Activated T-cell treated with anti-CD3 and anti-CD28 coated beads for 4 hours (primary cell): ENCODE results near the gene NGFR.
A peak's percentile ranks its signal among the peaks of the same experiment; 100 is the strongest.
"Not testable (repeated sequence)": the region's sequence is repeated elsewhere in the genome, so short reads cannot be mapped to it uniquely, and the experiment has no call there.

Experiments used
- DNase-seq: peaks from one replicate; pipeline ENCODE4 v3.0.0-alpha.2; 2020

Gene NGFR

DNA sequence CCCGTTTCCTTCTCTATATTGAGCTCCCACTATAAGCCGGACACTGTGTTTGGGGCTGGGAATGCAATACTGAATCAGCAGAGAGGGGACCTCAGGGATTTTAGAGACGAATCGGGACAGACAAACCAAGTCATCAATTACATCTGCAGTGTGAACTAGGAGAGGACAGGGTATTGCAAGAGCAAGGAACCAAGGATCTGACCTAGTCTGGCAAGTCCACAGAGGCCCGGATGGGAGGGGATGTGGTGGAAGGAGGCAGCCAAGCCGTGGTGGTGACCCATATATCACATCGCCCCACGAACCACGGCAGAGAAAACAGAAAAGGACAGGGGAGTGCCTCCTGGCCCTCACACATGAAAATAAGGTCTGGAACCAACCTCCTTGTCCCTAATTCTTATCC, 52.5 kb downstream of the NGFR start:
- DNase-seq, result no peak

GRCh38 chr17:49548051-49548505, 53.0 kb downstream of the NGFR start:
- no peak for DNase-seq

- no peak for DNase-seq
Observed at GRCh38 chr17:49548506-49549310, 53.6 kb downstream of the NGFR start.

DNA sequence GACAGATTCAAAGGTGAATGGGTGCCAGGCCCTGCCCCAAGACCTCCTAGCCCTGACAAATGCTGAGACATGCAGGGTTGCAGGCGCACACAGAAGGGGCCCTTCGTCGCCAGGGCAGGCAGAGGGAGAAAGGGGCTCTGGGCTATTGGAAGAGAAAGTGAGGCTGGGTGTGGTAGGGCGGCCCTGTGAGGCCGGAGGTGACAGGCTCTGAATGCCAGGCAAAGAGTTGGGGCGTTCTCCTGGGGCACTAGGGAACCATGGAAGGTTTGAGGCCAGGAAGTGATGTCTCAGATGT, 54.2 kb downstream of the NGFR start:
- DNase-seq, result no peak

- no peak for DNase-seq
Observed at GRCh38 chr17:49549691-49550678, 54.9 kb downstream of the NGFR start.

- not testable (repeated sequence) for DNase-seq
Observed at GRCh38 chr17:49550764-49551163, 55.7 kb downstream of the NGFR start.

DNA sequence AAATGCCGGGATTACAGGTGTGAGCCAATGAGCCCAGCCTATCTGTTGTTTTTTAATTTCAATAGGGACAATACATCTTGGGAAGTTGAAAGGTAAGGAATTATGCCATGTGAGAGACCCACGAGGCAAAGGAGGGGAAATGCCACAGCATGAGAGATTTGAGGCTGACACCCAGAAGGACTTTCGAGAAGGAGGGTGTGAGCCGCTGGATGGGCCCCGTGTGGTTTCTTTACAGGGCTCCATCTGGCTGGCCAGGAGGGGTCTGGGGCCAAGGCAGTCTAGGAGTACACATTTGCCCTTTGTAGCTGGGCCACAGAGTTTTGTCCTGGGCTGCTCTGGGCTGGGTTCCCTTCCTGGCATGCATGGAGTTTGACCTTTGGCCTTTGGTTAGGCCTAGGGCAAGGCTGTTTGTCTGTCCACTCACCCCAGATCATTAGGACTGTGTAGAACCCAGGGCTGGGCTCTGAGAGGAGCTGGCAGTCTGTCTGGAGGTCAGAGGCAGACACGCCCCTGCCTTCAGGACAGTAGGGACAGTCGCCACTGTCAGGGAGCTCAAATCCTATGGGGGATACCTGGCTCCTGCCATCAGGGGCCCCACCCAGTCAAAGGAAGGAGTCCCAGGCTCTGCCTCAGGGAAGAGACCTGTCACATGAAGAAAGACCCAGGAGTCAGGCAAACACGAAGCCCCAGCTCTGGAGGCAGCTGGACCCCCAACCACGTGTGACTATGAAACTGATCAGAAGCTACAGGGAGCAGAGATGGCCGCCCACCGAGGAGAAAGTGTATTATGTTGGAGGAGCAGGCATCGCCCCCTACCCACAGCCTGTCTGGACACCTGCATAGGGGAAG, 56.4 kb downstream of the NGFR start:
- no peak for DNase-seq

DNA sequence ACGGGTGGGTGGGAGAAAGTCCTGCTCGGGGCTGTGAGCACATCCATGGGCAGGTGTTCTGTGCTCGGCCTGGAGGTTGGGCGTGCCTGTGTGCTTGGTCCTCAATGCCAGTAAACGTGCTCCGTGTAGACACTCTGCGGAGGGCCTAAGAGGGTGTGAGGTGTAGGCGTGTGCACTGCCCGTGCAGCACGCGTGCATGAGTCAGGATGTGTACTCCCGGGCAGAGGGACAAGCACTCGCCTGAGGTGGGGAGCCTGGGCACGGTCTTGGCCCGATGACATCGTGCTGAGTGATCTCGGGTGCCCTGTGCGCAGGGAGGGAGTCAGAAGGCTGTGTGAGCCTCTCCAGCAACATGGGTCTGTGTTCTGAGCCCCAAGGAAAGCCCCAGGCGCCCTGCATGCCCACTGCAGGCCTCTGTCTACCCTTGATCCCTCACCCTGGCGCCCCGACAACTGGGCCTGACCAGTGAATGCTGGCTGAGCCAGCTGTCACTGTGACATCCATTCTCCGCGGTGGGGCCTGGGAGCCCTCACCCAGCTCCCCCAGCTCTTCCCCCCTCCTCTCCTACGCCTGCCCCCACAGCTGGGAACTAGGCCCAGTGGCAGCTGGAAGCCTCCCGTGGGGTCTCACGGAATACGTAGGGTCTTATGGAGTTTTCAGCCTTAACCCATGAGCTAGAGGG, 57.1 kb downstream of the NGFR start:
- no peak for DNase-seq

GRCh38 chr17:49553676-49554335, 58.7 kb downstream of the NGFR start:
- DNase-seq, result no peak

- no peak for DNase-seq
Observed at GRCh38 chr17:49554694-49555494, 59.8 kb downstream of the NGFR start.

DNA sequence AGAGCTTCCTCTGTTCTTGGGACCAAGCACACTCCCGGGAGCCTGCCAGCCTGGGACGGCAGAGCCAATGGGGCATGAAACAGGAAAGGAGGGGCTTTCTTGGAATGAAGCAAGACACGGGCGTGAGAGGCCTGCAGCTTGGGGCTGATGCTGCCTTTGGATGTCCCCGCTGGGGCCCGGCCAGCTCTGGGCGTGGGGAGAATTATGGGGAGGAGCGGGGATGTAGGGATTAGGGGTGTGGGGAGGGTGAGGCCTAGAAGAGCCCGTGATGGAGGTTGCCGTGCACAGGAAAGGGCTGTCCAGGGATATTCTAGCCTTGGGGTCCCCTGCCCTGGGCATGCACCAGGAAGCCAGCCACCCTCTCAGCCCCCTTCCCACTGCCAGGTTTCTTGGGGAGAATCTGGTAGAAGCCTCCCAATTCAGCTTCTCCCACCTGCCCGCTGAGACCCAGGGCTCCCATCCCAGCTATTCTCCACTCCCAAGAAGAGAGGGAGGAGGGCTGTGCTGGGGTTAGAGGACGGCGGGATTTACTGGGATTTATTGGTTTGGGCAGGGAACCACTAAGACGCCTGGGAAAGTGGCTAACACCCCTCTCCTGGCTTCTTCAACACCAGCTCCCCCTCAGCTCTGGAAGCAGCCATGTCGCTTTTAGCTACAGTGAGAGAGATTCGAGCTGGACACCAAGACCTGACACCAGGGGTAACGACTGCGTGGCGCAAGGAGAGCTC, 60.6 kb downstream of the NGFR start:
- no peak for DNase-seq

GRCh38 chr17:49556223-49556943, 61.3 kb downstream of the NGFR start:
- peak; percentile 71 for DNase-seq

DNA sequence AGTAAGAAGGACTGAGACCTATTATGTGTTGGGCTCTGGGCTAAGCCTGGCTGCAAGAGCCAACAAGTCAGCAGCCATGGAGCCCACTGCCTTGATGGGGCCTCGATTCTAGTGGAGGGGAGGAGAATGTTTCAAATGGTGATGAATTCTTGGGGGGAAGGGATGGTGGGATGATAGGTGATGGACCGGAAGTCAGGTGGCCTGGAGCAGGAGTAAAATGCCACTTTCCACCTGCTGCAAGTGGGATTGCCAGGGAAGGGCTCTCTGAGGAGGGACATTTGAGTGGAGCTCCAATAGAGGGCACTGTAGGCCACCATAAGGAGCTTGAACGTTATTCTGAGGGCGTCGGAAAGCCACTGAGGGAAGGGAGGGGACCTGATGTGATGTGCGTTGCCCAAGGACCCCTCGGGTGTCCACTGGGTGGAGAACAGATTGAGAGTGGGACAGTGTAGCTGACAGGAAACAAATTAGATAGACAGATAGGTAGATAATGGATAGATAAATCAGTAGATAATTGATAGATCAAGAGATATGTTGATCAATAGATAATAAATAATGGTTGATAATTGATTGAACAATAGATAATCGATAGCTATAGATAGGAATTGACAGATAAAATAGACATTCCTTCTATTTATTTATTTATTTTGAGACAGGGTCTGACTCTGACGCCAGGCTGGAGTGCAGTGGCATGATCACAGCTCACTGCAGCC, 62.4 kb downstream of the NGFR start:
- no peak for DNase-seq
